ENCODE results near the gene TM9SF3.
A peak's percentile ranks its signal among the peaks of the same experiment; 100 is the strongest.

DNA sequence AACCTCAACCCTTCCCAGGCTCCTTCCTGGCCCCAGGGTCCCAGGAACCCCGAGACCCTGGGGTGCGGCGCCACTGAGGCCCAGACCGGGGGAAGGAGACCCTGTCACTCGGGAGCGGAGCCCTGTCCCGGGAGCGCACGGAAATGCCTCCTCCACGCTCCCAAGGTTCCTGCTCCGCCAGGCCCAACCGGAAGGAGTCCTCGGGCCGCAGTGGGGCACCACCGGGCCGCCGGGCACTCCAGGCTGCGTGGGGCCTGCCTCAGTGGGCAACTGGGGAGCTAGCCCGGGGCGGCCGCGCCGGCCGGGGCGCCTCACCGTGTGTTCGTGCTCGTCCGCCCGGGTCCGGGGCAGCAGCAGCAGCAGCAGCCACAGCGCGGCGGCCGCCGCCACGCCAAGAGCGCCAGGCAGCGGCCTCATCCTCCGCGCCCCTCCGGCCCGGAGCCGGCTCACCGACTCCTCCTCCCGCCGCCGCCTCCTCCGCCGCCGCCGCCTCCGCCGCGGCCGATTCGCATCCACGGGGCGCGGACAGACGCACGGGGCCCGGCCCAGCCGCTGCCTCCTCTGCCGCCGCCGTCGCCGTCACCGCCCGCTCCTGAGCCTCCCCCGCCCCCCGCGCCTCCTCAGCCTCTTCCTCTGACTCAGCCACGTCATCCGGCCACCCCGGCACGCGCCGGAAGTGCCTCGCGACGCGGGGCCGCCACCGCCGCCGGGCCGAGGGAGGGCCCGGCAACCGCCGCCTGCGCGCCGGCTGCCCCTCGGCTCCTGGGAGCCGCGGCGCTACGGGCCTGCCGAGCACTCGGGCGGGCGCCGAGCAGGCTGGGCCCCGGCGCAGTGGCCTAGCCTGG lies at the start of gene TM9SF3:
- TF ChIP-seq, protein P1, sequence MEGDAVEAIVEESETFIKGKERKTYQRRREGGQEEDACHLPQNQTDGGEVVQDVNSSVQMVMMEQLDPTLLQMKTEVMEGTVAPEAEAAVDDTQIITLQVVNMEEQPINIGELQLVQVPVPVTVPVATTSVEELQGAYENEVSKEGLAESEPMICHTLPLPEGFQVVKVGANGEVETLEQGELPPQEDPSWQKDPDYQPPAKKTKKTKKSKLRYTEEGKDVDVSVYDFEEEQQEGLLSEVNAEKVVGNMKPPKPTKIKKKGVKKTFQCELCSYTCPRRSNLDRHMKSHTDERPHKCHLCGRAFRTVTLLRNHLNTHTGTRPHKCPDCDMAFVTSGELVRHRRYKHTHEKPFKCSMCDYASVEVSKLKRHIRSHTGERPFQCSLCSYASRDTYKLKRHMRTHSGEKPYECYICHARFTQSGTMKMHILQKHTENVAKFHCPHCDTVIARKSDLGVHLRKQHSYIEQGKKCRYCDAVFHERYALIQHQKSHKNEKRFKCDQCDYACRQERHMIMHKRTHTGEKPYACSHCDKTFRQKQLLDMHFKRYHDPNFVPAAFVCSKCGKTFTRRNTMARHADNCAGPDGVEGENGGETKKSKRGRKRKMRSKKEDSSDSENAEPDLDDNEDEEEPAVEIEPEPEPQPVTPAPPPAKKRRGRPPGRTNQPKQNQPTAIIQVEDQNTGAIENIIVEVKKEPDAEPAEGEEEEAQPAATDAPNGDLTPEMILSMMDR (IDR thresholded peaks at IDR 0.05): peak in 4 of 6 experiments; percentile 19 to 54 (median 35)
- peak in 3 of 4 donors; percentile 82 to 94 (median 93) for TF ChIP-seq POLR2A (IDR thresholded peaks at IDR 0.05)
- peak; percentile 80 to 89 for TF ChIP-seq POLR2AphosphoS5 (IDR thresholded peaks at IDR 0.05)
